Measurements from ENCODE around the gene FAM229A.
A peak's percentile ranks its signal among the peaks of the same experiment; 100 is the strongest.

FAM229A gene

DNA sequence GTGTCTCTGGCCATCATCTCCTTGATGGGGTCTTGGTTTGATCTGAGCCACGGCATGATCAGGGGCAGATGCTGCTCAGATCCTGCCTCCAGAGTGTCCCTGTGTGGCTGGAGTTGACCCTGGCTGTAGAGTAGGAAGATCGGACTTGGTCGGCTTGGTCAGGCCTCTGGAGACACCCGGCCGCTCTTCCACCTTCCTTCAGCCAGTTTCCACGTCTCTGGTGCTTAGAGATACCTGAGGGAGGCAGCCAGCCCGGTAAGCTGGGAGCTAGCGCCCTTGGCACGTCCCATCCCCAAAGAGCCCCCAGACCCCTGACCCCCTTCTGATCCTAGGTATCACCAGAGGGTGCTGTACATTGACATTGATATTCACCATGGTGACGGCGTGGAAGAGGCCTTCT lies 35.1 kb downstream of the FAM229A start:
- DNase-seq = no peak

DNA sequence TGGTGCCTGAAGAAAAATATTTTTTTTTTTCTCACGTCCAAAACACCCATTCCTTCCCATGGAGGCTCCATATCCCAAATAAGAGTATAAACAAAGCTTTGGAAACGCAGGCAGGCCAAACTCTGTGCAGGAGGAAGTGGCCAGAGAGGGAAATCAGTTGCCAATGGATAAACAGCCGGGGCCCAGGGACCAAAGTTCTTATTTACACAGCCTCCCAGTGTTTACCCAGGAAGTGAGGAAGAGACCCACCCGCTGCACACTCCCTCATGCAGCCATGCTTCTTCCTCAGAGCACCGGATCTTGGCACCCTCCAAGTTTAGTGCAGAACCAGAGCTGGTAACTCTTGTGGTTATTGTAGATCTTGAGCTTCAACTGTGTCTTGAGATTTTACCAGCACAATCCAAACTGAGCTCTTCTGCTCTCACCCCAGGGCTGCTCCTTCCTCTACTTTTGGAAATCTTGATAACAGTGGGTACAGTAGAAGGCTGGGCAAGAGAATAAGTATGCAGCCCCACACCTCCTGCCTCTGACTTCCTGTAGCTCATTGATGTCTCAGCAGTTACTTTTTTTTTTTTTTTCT lies 40.5 kb downstream of the FAM229A start:
- peak in 2 of 5 donors; percentile 30 to 57 for DNase-seq

DNA sequence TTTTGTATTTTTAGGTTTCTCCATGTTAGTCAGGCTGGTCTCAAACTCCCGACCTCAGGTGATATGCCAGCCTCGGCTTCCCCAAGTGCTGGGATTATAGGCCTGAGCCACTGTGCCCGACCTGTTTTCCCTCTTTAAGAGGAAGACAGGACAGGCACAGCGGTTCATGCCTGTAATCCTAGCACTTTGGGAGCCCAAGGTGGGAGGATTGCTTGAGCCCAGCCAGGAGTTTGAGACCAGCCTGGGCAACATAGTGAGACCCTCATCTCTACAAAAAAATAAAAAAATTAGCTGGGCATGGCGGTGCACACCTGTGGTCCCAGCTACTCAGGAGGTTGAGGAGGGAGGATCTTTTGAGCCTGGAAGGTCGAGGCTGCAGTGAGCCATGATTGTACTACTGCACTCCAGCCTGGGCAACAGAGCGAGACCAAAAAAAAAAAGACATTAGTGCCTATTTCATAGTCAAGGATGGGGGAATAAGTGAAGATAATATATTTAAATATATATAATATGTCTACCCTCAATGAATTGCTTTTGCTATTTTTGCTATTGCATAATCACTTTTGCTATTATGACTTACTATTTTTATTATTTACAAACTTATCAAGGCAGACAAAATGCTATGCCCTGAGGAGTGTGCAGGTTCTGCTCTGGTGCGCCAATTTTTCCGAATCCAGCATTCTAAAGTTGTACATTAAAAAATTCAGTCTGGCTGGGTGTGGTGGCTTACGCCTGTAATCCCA lies 44.0 kb downstream of the FAM229A start:
- no peak for DNase-seq

DNA sequence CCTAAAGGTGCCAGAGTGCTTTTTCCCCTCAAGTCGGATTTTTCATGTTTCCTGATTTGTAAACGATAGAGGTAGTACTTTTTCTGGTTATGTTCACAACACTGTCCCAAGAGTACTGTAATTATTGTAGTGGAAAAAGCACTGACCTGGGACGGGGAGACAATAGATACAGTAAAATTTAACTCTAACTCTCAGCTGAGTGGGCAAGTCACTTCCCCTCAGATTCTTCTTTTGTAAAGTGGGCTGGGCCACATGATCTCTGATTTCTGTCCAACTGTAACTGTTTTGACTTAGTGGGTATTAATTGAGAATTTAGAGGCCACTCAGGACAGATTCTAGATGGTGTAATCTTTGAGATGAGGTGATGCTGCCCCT lies 45.4 kb downstream of the FAM229A start:
- DNase-seq = no peak

DNA sequence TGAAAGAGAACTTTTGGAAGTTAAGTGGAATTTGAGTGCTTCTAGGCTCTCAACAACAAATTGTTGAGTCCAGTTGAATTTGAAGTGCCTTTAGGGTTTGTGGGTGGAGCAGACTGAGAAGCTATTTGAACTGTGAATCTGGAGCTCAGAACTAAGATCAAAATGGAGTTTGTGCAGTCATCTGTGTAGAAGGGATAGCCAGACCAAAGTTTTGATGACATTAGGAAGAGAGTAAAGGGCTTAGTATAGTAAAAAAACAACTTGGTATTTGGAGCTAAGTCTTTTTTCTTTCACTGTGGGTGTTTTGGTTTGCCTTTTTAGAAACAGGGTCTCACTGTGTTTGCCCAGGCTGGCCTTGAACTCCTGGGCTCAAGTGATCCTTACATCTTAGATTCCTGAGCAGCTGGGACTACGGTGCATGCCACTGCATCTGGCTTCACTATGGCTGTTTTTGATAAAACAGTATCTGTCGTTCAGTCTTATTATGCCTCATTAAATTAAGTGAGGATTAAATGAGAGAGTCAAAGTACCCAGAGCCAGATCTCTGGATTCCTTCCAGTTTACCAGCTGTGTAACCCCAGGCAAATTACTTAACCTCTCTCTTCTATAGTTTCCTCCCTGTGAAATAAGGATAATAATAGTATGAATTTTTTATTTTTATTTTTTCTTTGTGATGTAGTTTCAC lies 50.4 kb downstream of the FAM229A start:
- no peak for DNase-seq

Measured in T-helper 1 cell (primary cell).